Tibial nerve (tissue), 4 donors: Measurements from ENCODE around the gene GSX1. TPM values are rescaled to one million over a fixed set of nuclear protein-coding genes. Genes with fewer than 3 reads are reported as not detected.

ENCODE experiments used
- DNase-seq, 2 donors: peaks; one replicate each; pipeline ENCODE4 v3.0.0-alpha.2; 2019; ENCODE audit warnings: low spot score in 2 of 2
- H3K27ac ChIP-seq, 4 donors: fragments of 200-600 bp; sonication (generic) in 3 of 4; one replicate each; pipeline ENCODE4 v1.5.1; 2017 to 2019; ENCODE audit warnings: mild to moderate bottlenecking in 1 of 4
- H3K27me3 ChIP-seq, 2 donors: fragments of 200-600 bp; sonication (generic) in 1 of 2; one replicate each; pipeline versions ENCODE4 v1.5.1 to v1.6.0; 2017 to 2019
- H3K36me3 ChIP-seq, 3 donors: fragments of 200-600 bp; sonication (generic); one replicate each; pipeline ENCODE4 v1.5.1; 2018 to 2019
- H3K4me1 ChIP-seq, 4 donors: fragments of 200-600 bp; sonication (generic) in 3 of 4; one replicate each; pipeline ENCODE4 v1.5.1; 2017 to 2019
- H3K4me3 ChIP-seq, 4 donors: fragments of 200-600 bp; sonication (generic) in 3 of 4; one replicate each; pipeline ENCODE4 v1.5.1; 2017 to 2019; ENCODE audit warnings: mild to moderate bottlenecking in 1 of 4, moderate library complexity in 1 of 4
- H3K9me3 ChIP-seq, 4 donors: fragments of 200-600 bp; sonication (generic) in 3 of 4; one replicate each; pipeline ENCODE4 v1.5.1; 2017 to 2019
- EP300 ChIP-seq, 2 donors: sonication (generic); formaldehyde crosslinking; IDR thresholded peaks; one replicate each; pipeline ENCODE4 v1.6.1; 2017; ENCODE audit warnings: antibody characterized with exemption in 2 of 2, mild to moderate bottlenecking in 1 of 2
- POLR2A ChIP-seq, 2 donors: fragments of 450-650 bp; IDR thresholded peaks; one replicate each; pipeline ENCODE4 v1.6.1; 2017; ENCODE audit warnings: antibody characterized with exemption in 2 of 2, mild to moderate bottlenecking in 2 of 2, moderate library complexity in 2 of 2
- WGBS, 2 donors: methylation state at CpG; one replicate each; pipeline ENCODE4 v1.1.5; 2018; 5-methylcytosine and 5-hydroxymethylcytosine counted together
- total RNA-seq, 4 donors: library from RNA; depleted of rRNA; stranded (reverse); fragments of >200 nt; gene quantifications; one replicate each; pipeline ENCODE4 v1.1.0, GENCODE V29; 2016
- TF ChIP-seq, protein P1 (sequence below), 5 experiments: fragments of 200-600 bp in 3 of 5; fragments of 450-650 bp in 2 of 5; sonication (generic) in 3 of 5; IDR thresholded peaks; one replicate each; pipeline ENCODE4 v1.5.1; 2016 to 2019; ENCODE audit warnings: antibody characterized with exemption in 5 of 5, mild to moderate bottlenecking in 3 of 5, moderate library complexity in 2 of 5

GSX1 gene
- total RNA-seq, 4 donors from 2014 or later = not detected

DNA sequence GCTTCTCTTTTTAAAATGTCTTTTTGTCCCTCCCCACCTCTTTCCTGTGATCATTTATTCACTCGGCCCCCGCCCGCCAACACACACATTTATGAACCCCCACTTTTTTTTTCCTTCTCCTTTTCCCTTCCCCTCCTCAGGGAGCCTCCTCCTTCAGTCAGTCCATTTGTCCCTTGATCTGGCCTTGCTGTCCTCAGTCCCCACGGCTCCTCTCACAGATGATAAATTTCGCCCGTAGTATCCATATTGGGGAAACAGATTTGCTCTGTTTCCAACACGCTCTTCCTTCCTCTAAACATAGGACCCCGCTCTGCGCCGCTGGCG, 2.0 kb downstream of the GSX1 start:
- 5 to 6% methylated on average over 11 of the region's 11 CpGs for WGBS, 2 donors
- Histone ChIP-seq H3K4me1 (peaks cover 0 to 61% (median 29%) of the 10 kb centered on the region in 4 donors), H3K4me3 (no peak overlapping the region), H3K9me3 (no peaks in the 10 kb centered on the region), H3K36me3 (no peaks in the 10 kb centered on the region), H3K27me3 (peaks cover 2 to 100% of the 10 kb centered on the region in 2 donors), H3K27ac (no peak overlapping the region)
- TF ChIP-seq EP300 (IDR thresholded peaks at IDR 0.05) (no peak), POLR2A (IDR thresholded peaks at IDR 0.05) (no peak)
- TF ChIP-seq, protein P1, sequence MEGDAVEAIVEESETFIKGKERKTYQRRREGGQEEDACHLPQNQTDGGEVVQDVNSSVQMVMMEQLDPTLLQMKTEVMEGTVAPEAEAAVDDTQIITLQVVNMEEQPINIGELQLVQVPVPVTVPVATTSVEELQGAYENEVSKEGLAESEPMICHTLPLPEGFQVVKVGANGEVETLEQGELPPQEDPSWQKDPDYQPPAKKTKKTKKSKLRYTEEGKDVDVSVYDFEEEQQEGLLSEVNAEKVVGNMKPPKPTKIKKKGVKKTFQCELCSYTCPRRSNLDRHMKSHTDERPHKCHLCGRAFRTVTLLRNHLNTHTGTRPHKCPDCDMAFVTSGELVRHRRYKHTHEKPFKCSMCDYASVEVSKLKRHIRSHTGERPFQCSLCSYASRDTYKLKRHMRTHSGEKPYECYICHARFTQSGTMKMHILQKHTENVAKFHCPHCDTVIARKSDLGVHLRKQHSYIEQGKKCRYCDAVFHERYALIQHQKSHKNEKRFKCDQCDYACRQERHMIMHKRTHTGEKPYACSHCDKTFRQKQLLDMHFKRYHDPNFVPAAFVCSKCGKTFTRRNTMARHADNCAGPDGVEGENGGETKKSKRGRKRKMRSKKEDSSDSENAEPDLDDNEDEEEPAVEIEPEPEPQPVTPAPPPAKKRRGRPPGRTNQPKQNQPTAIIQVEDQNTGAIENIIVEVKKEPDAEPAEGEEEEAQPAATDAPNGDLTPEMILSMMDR (IDR thresholded peaks at IDR 0.05) = no peak
- DNase-seq = no peak

GRCh38 chr13:27794921-27795717, 2.8 kb downstream of the GSX1 start:
- H3K9me3 ChIP-seq = no peaks in the 10 kb centered on the region
- no peak overlapping the region for H3K4me3 ChIP-seq
- no peak overlapping the region for H3K27ac ChIP-seq
- WGBS, 2 donors = 2% methylated on average over 36 to 39 of the region's 44 CpGs
- TF ChIP-seq POLR2A (IDR thresholded peaks at IDR 0.05) (no peak), EP300 (IDR thresholded peaks at IDR 0.05) (no peak)
- TF ChIP-seq, protein P1 (IDR thresholded peaks at IDR 0.05) = no peak
- DNase-seq = no peak
- H3K36me3 ChIP-seq = no peaks in the 10 kb centered on the region
- H3K27me3 ChIP-seq = peaks cover 2 to 100% of the 10 kb centered on the region in 2 donors
- H3K4me1 ChIP-seq = peaks cover 0 to 53% (median 22%) of the 10 kb centered on the region in 4 donors

DNA sequence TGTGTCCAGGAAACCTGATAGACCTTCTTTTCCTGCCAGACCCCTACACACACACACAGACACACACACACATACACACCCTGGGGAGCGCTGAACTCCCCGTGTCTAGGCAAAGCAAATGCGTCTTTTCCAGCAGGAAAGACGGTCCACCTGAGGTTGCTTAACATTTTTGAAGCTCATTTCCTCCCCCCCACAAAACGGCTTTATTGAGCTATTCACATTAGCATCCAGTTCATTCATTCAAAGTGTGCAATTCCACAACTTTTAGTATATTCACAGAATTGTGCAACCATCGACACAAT, 3.4 kb downstream of the GSX1 start:
- H3K4me3 ChIP-seq = no peak overlapping the region
- TF ChIP-seq, protein P1 (IDR thresholded peaks at IDR 0.05) = no peak
- TF ChIP-seq EP300 (IDR thresholded peaks at IDR 0.05) = no peak
- no peak for TF ChIP-seq POLR2A (IDR thresholded peaks at IDR 0.05)
- no peaks in the 10 kb centered on the region for H3K36me3 ChIP-seq
- no peaks in the 10 kb centered on the region for H3K9me3 ChIP-seq
- 1 to 2% methylated on average over 6 of the region's 6 CpGs for WGBS, 2 donors
- no peak for DNase-seq
- H3K4me1 ChIP-seq = peaks cover 0 to 48% (median 17%) of the 10 kb centered on the region in 4 donors
- no peak overlapping the region for H3K27ac ChIP-seq
- H3K27me3 ChIP-seq = peaks cover 2 to 100% of the 10 kb centered on the region in 2 donors

DNA sequence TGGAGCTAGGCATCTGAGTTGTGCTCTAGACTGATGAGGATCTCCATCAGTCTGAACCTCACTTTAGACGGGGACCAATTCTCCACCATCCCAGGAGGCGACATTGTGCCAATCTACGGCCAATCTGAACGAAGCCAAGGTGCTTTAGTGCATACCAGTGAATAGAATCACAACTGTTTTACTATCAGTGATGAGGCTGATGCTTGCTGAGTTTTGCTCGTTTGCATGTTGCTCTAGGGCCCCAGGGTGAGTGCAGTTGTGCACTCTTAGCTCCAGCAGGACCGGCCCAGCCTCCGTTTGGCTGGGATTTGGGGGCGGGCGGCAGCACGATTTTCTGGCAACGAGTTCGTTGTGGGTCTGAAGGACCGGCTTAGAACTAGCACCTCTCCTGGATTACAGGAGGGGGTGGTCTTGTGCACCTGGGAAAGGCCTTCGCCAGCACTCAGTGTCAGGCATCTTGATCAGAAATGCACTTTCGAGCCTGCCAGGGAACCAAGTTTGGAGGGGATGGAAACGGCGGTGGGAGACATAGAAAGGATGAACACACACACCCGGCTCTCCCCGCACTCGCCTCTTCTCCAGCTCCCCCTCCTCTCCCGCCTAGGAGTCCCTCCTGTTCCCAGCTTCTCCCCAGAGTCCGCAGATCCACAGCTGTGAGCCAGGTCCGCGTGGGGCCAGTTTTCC, 4.4 kb downstream of the GSX1 start:
- WGBS, 2 donors = 2 to 3% methylated on average over 24 of the region's 24 CpGs
- TF ChIP-seq POLR2A (IDR thresholded peaks at IDR 0.05) = no peak
- Histone ChIP-seq H3K4me1 (peaks cover 0 to 38% (median 8%) of the 10 kb centered on the region in 4 donors), H3K27ac (no peak overlapping the region), H3K36me3 (no peaks in the 10 kb centered on the region), H3K27me3 (peaks cover 2 to 95% of the 10 kb centered on the region in 2 donors), H3K9me3 (no peaks in the 10 kb centered on the region), H3K4me3 (no peak overlapping the region)
- no peak for DNase-seq

- WGBS, 2 donors = 1% methylated on average over 18 to 23 of the region's 24 CpGs
- no peak overlapping the region for H3K4me3 ChIP-seq
- H3K9me3 ChIP-seq = no peaks in the 10 kb centered on the region
- no peaks in the 10 kb centered on the region for H3K36me3 ChIP-seq
- DNase-seq = no peak
- H3K4me1 ChIP-seq = peaks cover 0 to 32% (median 4%) of the 10 kb centered on the region in 4 donors
- H3K27ac ChIP-seq = no peak overlapping the region
- TF ChIP-seq, protein P1 (IDR thresholded peaks at IDR 0.05) = no peak
- TF ChIP-seq POLR2A (IDR thresholded peaks at IDR 0.05) (no peak), EP300 (IDR thresholded peaks at IDR 0.05) (no peak)
- peaks cover 2 to 90% of the 10 kb centered on the region in 2 donors for H3K27me3 ChIP-seq
Measured at GRCh38 chr13:27797228-27797624, 4.9 kb downstream of the GSX1 start.
